Measurements from ENCODE around the gene TNNI2. TPM values are rescaled to one million over a fixed set of nuclear protein-coding genes. Genes with fewer than 3 reads are reported as not detected.

TNNI2 gene
- total RNA-seq, 1 experiment from 2014 or later: not detected

GRCh38 chr11:1881442-1882264 lies 42.9 kb downstream of the TNNI2 start:
- H3K56ac ChIP-seq (ENCODE audit: insufficient read length, low read depth, low read length): no peak overlapping the region
- no peak overlapping the region for H3K23ac ChIP-seq (ENCODE audit: insufficient read length, low read depth, low read length)
- peaks cover 2% of the 10 kb centered on the region; the same call in 1 of the 2 replicates for H3K27me3 Mint-ChIP-seq (ENCODE audit: low read depth)
- H3K36me3 Mint-ChIP-seq (ENCODE audit: insufficient read depth in 1 of 3, low read depth in 3 of 3): no peaks in the 10 kb centered on the region
- H2AFZ ChIP-seq (ENCODE audit: low read length): no peak overlapping the region
- H3K9ac ChIP-seq (ENCODE audit: extremely low read depth, insufficient read length, low read length): no peak overlapping the region
- no peak overlapping the region for H2BK12ac ChIP-seq (ENCODE audit: insufficient read length, low read depth, low read length)
- no peak overlapping the region for H3K4me2 ChIP-seq (ENCODE audit: insufficient read depth, insufficient read length, low read length)
- DNase-seq: peak; percentile 24
- H3K14ac ChIP-seq (ENCODE audit: insufficient read depth, low read length): no peak overlapping the region
- H2BK15ac ChIP-seq (ENCODE audit: low read depth, low read length): no peak overlapping the region
- H4K5ac ChIP-seq (ENCODE audit: insufficient read length, low read depth, low read length): no peak overlapping the region
- H4K20me1 ChIP-seq (ENCODE audit: control insufficient read depth, insufficient read depth, insufficient read length): no peaks in the 10 kb centered on the region
- TF ChIP-seq CTCF (conservative IDR thresholded peaks at IDR 0.05): no peak
- no peaks in the 10 kb centered on the region for H3K27me3 ChIP-seq (ENCODE audit: insufficient read depth, low read length)
- WGBS (ENCODE audit: extremely low coverage, insufficient read length, low lambda C conversion rate): no CpG with 5 or more reads among the region's 43 CpGs
- H3K9me3 ChIP-seq (ENCODE audit: control insufficient read depth, low read depth, low read length): no peaks in the 10 kb centered on the region
- no peak overlapping the region for H3K18ac ChIP-seq (ENCODE audit: insufficient read length, low read depth, low read length)
- no peak overlapping the region for H2BK20ac ChIP-seq (ENCODE audit: low read depth, low read length, poor library complexity, severe bottlenecking)
- H3K79me1 ChIP-seq (ENCODE audit: insufficient read depth, low read depth, low read length, poor library complexity, severe bottlenecking): no peaks in the 10 kb centered on the region
- no peaks in the 10 kb centered on the region for H3K79me2 ChIP-seq (ENCODE audit: insufficient read depth, low read length)
- H2BK120ac ChIP-seq (ENCODE audit: low read depth, low read length, poor library complexity, severe bottlenecking): no peak overlapping the region
- no peak overlapping the region for H4K8ac ChIP-seq (replicated peaks; ENCODE audit: insufficient read length, low read depth, low read length)
- no peak overlapping the region for H3T11ph ChIP-seq (ENCODE audit: low read length)
- H3K4ac ChIP-seq (ENCODE audit: low read depth, low read length): no peak overlapping the region
- no peak overlapping the region for H3K27ac ChIP-seq (ENCODE audit: insufficient read length, low read depth, low read length)
- H3K27ac Mint-ChIP-seq: no peak overlapping the region
- no peaks in the 10 kb centered on the region for H3K23me2 ChIP-seq (ENCODE audit: insufficient read length, low read depth, low read length, poor library complexity, severe bottlenecking)
- H2BK5ac ChIP-seq (ENCODE audit: insufficient read length, low read length): no peak overlapping the region
- H3K9me3 Mint-ChIP-seq: no peaks in the 10 kb centered on the region
- no peak overlapping the region for H2AK5ac ChIP-seq (ENCODE audit: insufficient read length, low read length)
- no peak overlapping the region for H3K4me3 Mint-ChIP-seq
- no peaks in the 10 kb centered on the region for H3K4me1 Mint-ChIP-seq
- H4K91ac ChIP-seq (ENCODE audit: insufficient read length, low read depth, low read length): no peak overlapping the region
- no peaks in the 10 kb centered on the region for H3K4me1 ChIP-seq (ENCODE audit: insufficient read depth, low read length)

Data from H9 (cell line).